HepG2 (cell line): Measurements from ENCODE around the gene CAPS. TPM values are rescaled to one million over a fixed set of nuclear protein-coding genes. Genes with fewer than 3 reads are reported as not detected.

Experiments
- ARID5B ChIP-seq: IDR thresholded peaks from 2 replicates; pipeline ENCODE4 v1.4.0; 2020; ENCODE audit warnings: mild to moderate bottlenecking, missing genetic modification reagents
- CREM ChIP-seq, 2 experiments: sonication (generic) in 1 of 2; formaldehyde crosslinking in 1 of 2; IDR thresholded peaks; 2 replicates each; pipeline versions ENCODE4 v1.4.0 to v1.6.1; 2016 to 2020; ENCODE audit warnings: antibody characterized with exemption in 1 of 2, mild to moderate bottlenecking in 1 of 2, missing genetic modification reagents in 1 of 2
- ERF ChIP-seq: IDR thresholded peaks from 2 replicates; pipeline ENCODE4 v1.6.1; 2018; ENCODE audit warnings: missing biosample characterization, missing genetic modification reagents
- FOXA3 ChIP-seq: IDR thresholded peaks from 2 replicates; pipeline ENCODE4 v1.6.1; 2016; ENCODE audit warnings: missing genetic modification reagents, missing compliant biosample characterization
- HMG20A ChIP-seq: IDR thresholded peaks from 2 replicates; pipeline ENCODE4 v1.6.1; 2016; ENCODE audit warnings: borderline replicate concordance
- ISL2 ChIP-seq: sonication (generic); formaldehyde crosslinking; IDR thresholded peaks from 2 replicates; pipeline ENCODE4 v1.5.0; 2020; ENCODE audit warnings: missing genetic modification reagents
- KDM5B ChIP-seq: sonication (generic); formaldehyde crosslinking; IDR thresholded peaks from 2 replicates; pipeline ENCODE4 v1.4.0; 2020; ENCODE audit warnings: missing genetic modification reagents, mild to moderate bottlenecking, borderline replicate concordance
- SAFB2 ChIP-seq: sonication (generic); formaldehyde crosslinking; IDR thresholded peaks from 2 replicates; pipeline ENCODE4 v1.5.1; 2020; ENCODE audit warnings: missing genetic modification reagents, low read depth, mild to moderate bottlenecking, borderline replicate concordance
- SMAD9 ChIP-seq: sonication (generic); formaldehyde crosslinking; IDR thresholded peaks from 2 replicates; pipeline ENCODE4 v1.5.1; 2020; ENCODE audit warnings: mild to moderate bottlenecking, missing genetic modification reagents
- THAP11 ChIP-seq: IDR thresholded peaks from 2 replicates; pipeline ENCODE4 v1.6.1; 2016; ENCODE audit warnings: missing biosample characterization, missing genetic modification reagents
- ZFAT ChIP-seq: sonication (generic); formaldehyde crosslinking; conservative IDR thresholded peaks from 2 replicates; pipeline ENCODE4 v1.8.1; 2023; ENCODE audit warnings: missing genetic modification reagents, inconsistent platforms
- ZGPAT ChIP-seq: IDR thresholded peaks from 2 replicates; pipeline ENCODE4 v1.6.1; 2016; ENCODE audit warnings: mild to moderate bottlenecking
- ZMAT3 ChIP-seq: sonication (generic); formaldehyde crosslinking; conservative IDR thresholded peaks from 2 replicates; pipeline ENCODE4 v1.7.0; 2021; ENCODE audit warnings: missing genetic modification reagents
- ZNF24 ChIP-seq: fragments of 450-650 bp; IDR thresholded peaks from 2 replicates; pipeline ENCODE4 v1.6.1; 2017; ENCODE audit warnings: antibody characterized with exemption, mild to moderate bottlenecking
- ZNF343 ChIP-seq: sonication (generic); formaldehyde crosslinking; IDR thresholded peaks from 2 replicates; pipeline ENCODE4 v1.4.0; 2020; ENCODE audit warnings: mild to moderate bottlenecking, missing genetic modification reagents
- ZNF703 ChIP-seq: sonication (generic); formaldehyde crosslinking; IDR thresholded peaks from 2 replicates; pipeline ENCODE4 v1.5.1; 2020; ENCODE audit warnings: missing genetic modification reagents, mild to moderate bottlenecking, moderate library complexity, borderline replicate concordance
- polyA plus RNA-seq, 8 experiments: library from polyadenylated mRNA; depleted of rRNA in 3 of 8; stranded (reverse) in 7 of 8; unstranded in 1 of 8; fragments of >200 nt; fragmentation: Illumina TruSeq in 4 of 8; extraction: Trizol in 4 of 8; gene quantifications; 2 replicates each; pipeline versions ENCODE4 v1.2.1 to v1.2.3, GENCODE V29; 2011 to 2016; ENCODE audit warnings: low read depth in 4 of 8, missing spikeins in 1 of 8, mixed read lengths in 1 of 8; ENCODE audit not compliant: insufficient read depth in 1 of 8
- total RNA-seq, 5 experiments: library from RNA; depleted of rRNA; stranded (reverse); fragments of >200 nt; fragmentation: Illumina TruSeq; extraction: Trizol; gene quantifications; 2 replicates each; pipeline ENCODE4 v1.2.3, GENCODE V29; 2016; ENCODE audit warnings: low read depth in 1 of 5
- TF ChIP-seq, protein P1 (sequence below): sonication (generic); formaldehyde crosslinking; IDR thresholded peaks from 2 replicates; pipeline ENCODE4 v1.4.0; 2020; ENCODE audit warnings: missing genetic modification reagents
- TF ChIP-seq, protein P2 (sequence below), 2 experiments: fragments of 450-650 bp in 1 of 2; sonication (generic) in 1 of 2; formaldehyde crosslinking; IDR thresholded peaks; 2 replicates each; pipeline versions ENCODE4 v1.5.0 to v1.8.0; 2020 to 2022; ENCODE audit warnings: mild to moderate bottlenecking in 1 of 2, missing genetic modification reagents in 1 of 2
- TF ChIP-seq, protein P3 (sequence below): sonication (generic); formaldehyde crosslinking; IDR thresholded peaks from 2 replicates; pipeline ENCODE4 v1.5.0; 2020; ENCODE audit warnings: missing genetic modification reagents, mild to moderate bottlenecking, borderline replicate concordance

The CAPS gene
- total and polyA plus RNA-seq, 2 of the 13 experiments (the other 11 are each of a cell fraction or from before 2014, with no cell fraction given) = 3.1 TPM

DNA sequence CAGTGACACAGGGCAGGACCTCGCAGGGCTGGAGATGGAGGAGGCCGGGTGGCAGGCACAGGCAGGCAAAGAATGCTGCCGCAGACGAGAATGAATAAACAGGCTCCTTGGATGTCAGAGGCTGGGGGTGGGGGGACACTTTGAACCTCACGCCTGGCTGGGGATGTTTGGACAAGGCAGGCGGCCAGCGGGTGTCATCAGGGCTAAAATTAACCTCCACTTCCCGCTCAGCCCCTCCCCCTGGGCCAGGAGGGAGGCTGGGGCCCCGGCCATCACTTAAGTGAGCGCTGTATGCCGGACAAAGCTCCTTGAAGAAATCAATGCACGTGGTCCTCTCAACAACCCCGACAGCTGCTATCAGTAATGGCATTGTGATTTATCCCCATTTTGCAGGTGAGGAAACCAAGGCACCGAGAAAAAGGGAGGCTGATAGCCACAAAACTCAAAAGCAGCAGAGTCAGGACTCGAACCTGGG is 33.4 kb upstream of the CAPS start (continued):
- TF ChIP-seq, protein P1, sequence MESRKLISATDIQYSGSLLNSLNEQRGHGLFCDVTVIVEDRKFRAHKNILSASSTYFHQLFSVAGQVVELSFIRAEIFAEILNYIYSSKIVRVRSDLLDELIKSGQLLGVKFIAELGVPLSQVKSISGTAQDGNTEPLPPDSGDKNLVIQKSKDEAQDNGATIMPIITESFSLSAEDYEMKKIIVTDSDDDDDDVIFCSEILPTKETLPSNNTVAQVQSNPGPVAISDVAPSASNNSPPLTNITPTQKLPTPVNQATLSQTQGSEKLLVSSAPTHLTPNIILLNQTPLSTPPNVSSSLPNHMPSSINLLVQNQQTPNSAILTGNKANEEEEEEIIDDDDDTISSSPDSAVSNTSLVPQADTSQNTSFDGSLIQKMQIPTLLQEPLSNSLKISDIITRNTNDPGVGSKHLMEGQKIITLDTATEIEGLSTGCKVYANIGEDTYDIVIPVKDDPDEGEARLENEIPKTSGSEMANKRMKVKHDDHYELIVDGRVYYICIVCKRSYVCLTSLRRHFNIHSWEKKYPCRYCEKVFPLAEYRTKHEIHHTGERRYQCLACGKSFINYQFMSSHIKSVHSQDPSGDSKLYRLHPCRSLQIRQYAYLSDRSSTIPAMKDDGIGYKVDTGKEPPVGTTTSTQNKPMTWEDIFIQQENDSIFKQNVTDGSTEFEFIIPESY (CRISPR knock-in tag) = peak; percentile 43; the same call in 1 of the 2 replicates
- TF ChIP-seq CREM (IDR thresholded peaks at IDR 0.05) (peak; percentile 73), CREM (CRISPR knock-in tag; IDR thresholded peaks at IDR 0.05) (no peak), ISL2 (peak; percentile 75), ZNF24 (0 out of 2 replicates have a peak, but pooled peaks have one; percentile 56), ZGPAT (CRISPR knock-in tag) (peak; percentile 93), ERF (CRISPR knock-in tag) (peak; percentile 67), THAP11 (CRISPR knock-in tag) (no peak), ZFAT (CRISPR knock-in tag) (no peak), SAFB2 (CRISPR knock-in tag) (0 out of 2 replicates have a peak, but pooled peaks have one; percentile 23), HMG20A (CRISPR knock-in tag) (0 out of 2 replicates have a peak, but pooled peaks have one; percentile 45), ZNF343 (no peak), ZMAT3 (CRISPR knock-in tag) (peak; percentile 66; the same call in 1 of the 2 replicates), FOXA3 (CRISPR knock-in tag) (peak; percentile 67), SMAD9 (CRISPR knock-in tag) (no peak), ZNF703 (CRISPR knock-in tag) (no peak), KDM5B (CRISPR knock-in tag) (peak; percentile 57; the same call in 1 of the 2 replicates), ARID5B (CRISPR knock-in tag) (peak; percentile 92)
- TF ChIP-seq, protein P2, sequence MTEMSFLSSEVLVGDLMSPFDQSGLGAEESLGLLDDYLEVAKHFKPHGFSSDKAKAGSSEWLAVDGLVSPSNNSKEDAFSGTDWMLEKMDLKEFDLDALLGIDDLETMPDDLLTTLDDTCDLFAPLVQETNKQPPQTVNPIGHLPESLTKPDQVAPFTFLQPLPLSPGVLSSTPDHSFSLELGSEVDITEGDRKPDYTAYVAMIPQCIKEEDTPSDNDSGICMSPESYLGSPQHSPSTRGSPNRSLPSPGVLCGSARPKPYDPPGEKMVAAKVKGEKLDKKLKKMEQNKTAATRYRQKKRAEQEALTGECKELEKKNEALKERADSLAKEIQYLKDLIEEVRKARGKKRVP (CRISPR knock-in tag; IDR thresholded peaks at IDR 0.05) = peak in 1 of 2 experiments; percentile 83; a peak in 2 of 4 replicates
- TF ChIP-seq, protein P3, sequence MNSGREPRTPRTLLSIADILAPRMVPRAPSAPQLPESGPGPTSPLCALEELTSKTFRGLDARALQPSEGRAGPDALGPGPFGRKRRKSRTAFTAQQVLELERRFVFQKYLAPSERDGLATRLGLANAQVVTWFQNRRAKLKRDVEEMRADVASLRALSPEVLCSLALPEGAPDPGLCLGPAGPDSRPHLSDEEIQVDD (CRISPR knock-in tag) = no peak
